Endometrial microvascular endothelial cells (primary cell): ENCODE results near the gene UNC45B. TPM values are rescaled to one million over a fixed set of nuclear protein-coding genes. Genes with fewer than 3 reads are reported as not detected.

Experiments
- in situ Hi-C: cut with HindIII; loops from 2 replicates; pipeline ENCODE4 v1.10.0; 2017; ENCODE audit warnings: low sequenced_read_pairs, low pct_unique_long_range_greater_than_20kb; ENCODE audit errors: inconsistent ontology term
- total RNA-seq: library from RNA; depleted of rRNA; stranded (reverse); fragments of >200 nt; gene quantifications from one replicate; pipeline ENCODE4 v1.2.3, GENCODE V29; 2015; ENCODE audit errors: inconsistent ontology term

Gene UNC45B
- total RNA-seq, 1 donor from 2014 or later, result not detected

- in situ Hi-C loops, result no loop called here
These were observed 91.2 kb downstream of the UNC45B start for GRCh38 chr17:35238821-35239220.

Other genes starting within 250 kb of the UNC45B start
- 2.9 TPM for gene CCT6B, start 186.4 kb upstream of the UNC45B start, total RNA-seq
- gene ZNF830, start 186.3 kb upstream of the UNC45B start, total RNA-seq, result 12.5 TPM
- 48.2 TPM for gene LIG3, start 167.3 kb upstream of the UNC45B start, total RNA-seq
- gene RFFL, start 84.1 kb upstream of the UNC45B start, total RNA-seq, result 24.3 TPM
- 13.0 TPM for gene RAD51D, start 28.0 kb upstream of the UNC45B start, total RNA-seq
- not detected for gene FNDC8, start 26.2 kb upstream of the UNC45B start, total RNA-seq
- 33.5 TPM for gene NLE1, start 5.5 kb upstream of the UNC45B start, total RNA-seq
- gene SLC35G3, start 46.6 kb downstream of the UNC45B start, total RNA-seq, result not detected
- gene SLFN5, start 95.3 kb downstream of the UNC45B start, total RNA-seq, result 26.3 TPM
- 113 TPM for gene SLFN11, start 225.8 kb downstream of the UNC45B start, total RNA-seq